Hepatocyte (in vitro differentiated cells): Measurements from ENCODE around the gene COPE. TPM values are rescaled to one million over a fixed set of nuclear protein-coding genes. Genes with fewer than 3 reads are reported as not detected.
"Not testable (repeated sequence)": the region's sequence is repeated elsewhere in the genome, so short reads cannot be mapped to it uniquely, and the experiment has no call there.

ENCODE experiments used
- DNase-seq: peaks from one replicate; pipeline ENCODE4 v3.0.0-alpha.2; 2016; ENCODE audit warnings: low spot score
- H2AFZ ChIP-seq: fragments of 200-600 bp; sonication (generic); 2 replicates; pipeline ENCODE4 v1.6.0; 2016; ENCODE audit warnings: antibody characterized with exemption, mild to moderate bottlenecking
- H3K27ac ChIP-seq: fragments of 200-600 bp; sonication (generic); 2 replicates; pipeline ENCODE4 v1.5.1; 2016; ENCODE audit warnings: mild to moderate bottlenecking
- H3K27me3 ChIP-seq: fragments of 200-600 bp; sonication (generic); 2 replicates; pipeline ENCODE4 v1.6.1; 2016
- H3K36me3 ChIP-seq: fragments of 200-600 bp; sonication (generic); replicated peaks from 2 replicates; pipeline ENCODE4 v1.5.1; 2016; ENCODE audit warnings: low read depth; ENCODE audit not compliant: insufficient read depth
- H3K4me1 ChIP-seq: fragments of 200-600 bp; sonication (generic); 2 replicates; pipeline ENCODE4 v1.5.1; 2016; ENCODE audit warnings: mild to moderate bottlenecking, moderate library complexity; ENCODE audit not compliant: insufficient read depth
- H3K4me2 ChIP-seq: fragments of 200-600 bp; sonication (generic); 2 replicates; pipeline ENCODE4 v1.6.0; 2016
- H3K4me3 ChIP-seq: fragments of 200-600 bp; sonication (generic); 2 replicates; pipeline ENCODE4 v1.5.1; 2016; ENCODE audit warnings: mild to moderate bottlenecking
- H3K79me2 ChIP-seq: fragments of 200-600 bp; sonication (generic); 2 replicates; pipeline ENCODE4 v1.6.0; 2017; ENCODE audit warnings: mild to moderate bottlenecking
- H3K9me2 ChIP-seq: fragments of 200-600 bp; sonication (generic); replicated peaks from 2 replicates; pipeline ENCODE4 v1.6.0; 2017; ENCODE audit warnings: mild to moderate bottlenecking; ENCODE audit not compliant: insufficient read depth
- H3K9me3 ChIP-seq: fragments of 200-600 bp; sonication (generic); 2 replicates; pipeline ENCODE4 v1.5.1; 2016; ENCODE audit warnings: low read depth, mild to moderate bottlenecking
- H4K20me1 ChIP-seq: fragments of 200-600 bp; sonication (generic); 2 replicates; pipeline ENCODE4 v1.6.0; 2016; ENCODE audit warnings: mild to moderate bottlenecking; ENCODE audit not compliant: insufficient read depth, poor library complexity, severe bottlenecking
- CTCF ChIP-seq: fragments of 200-600 bp; sonication (generic); IDR thresholded peaks from 2 replicates; pipeline ENCODE4 v1.5.1; 2016; ENCODE audit warnings: antibody characterized with exemption, mild to moderate bottlenecking; ENCODE audit not compliant: poor library complexity
- EZH2 ChIP-seq: fragments of 200-600 bp; sonication (generic); IDR thresholded peaks from 2 replicates; pipeline ENCODE4 v1.6.1; 2016; ENCODE audit warnings: antibody characterized with exemption, mild to moderate bottlenecking, borderline replicate concordance
- EZH2phosphoT487 ChIP-seq: fragments of 200-600 bp; sonication (generic); IDR thresholded peaks from one replicate; pipeline ENCODE4 v1.6.1; 2018; ENCODE audit warnings: antibody characterized with exemption, mild to moderate bottlenecking, low read depth, moderate library complexity; ENCODE audit not compliant: unreplicated experiment, severe bottlenecking
- WGBS: methylation state at CpG from one replicate; pipeline ENCODE4 v1.1.6; 2016; ENCODE audit warnings: low lambda C conversion rate; ENCODE audit errors: missing lambda C conversion rate; 5-methylcytosine and 5-hydroxymethylcytosine counted together
- polyA plus RNA-seq: library from polyadenylated mRNA; unstranded; fragments of >200 nt; fragmentation: Nextera tagmentation; extraction: Ambion mirVana; gene quantifications from 2 replicates; pipeline ENCODE4 v1.2.1, GENCODE V29; 2016
- total RNA-seq: library from RNA; depleted of rRNA; stranded (reverse); fragments of >200 nt; gene quantifications from 2 replicates; pipeline ENCODE4 v1.2.3, GENCODE V29; 2014

COPE gene
- total and polyA plus RNA-seq, 2 experiments from 2014 or later, result 228 to 397 TPM

GRCh38 chr19:18955042-18955441 is 35.9 kb upstream of the COPE start:
- no peaks in the 10 kb centered on the region for H3K9me3 ChIP-seq
- H3K27me3 ChIP-seq, result no peaks in the 10 kb centered on the region
- H4K20me1 ChIP-seq, result no peaks in the 10 kb centered on the region
- no peaks in the 10 kb centered on the region for H3K36me3 ChIP-seq
- H3K4me1 ChIP-seq, result no peaks in the 10 kb centered on the region
- no peak for DNase-seq
- H3K27ac ChIP-seq, result no peak overlapping the region
- 94% methylated on average over 2 of the region's 2 CpGs for WGBS
- TF ChIP-seq CTCF, result no peak
- no peak overlapping the region for H2AFZ ChIP-seq
- H3K4me3 ChIP-seq, result no peak overlapping the region
- H3K9me2 ChIP-seq, result no peaks in the 10 kb centered on the region
- no peak overlapping the region for H3K4me2 ChIP-seq
- no peaks in the 10 kb centered on the region for H3K79me2 ChIP-seq

- Histone ChIP-seq H4K20me1 (no peaks in the 10 kb centered on the region), H3K27ac (no peak overlapping the region), H2AFZ (no peak overlapping the region), H3K79me2 (no peaks in the 10 kb centered on the region), H3K36me3 (no peaks in the 10 kb centered on the region), H3K9me2 (no peaks in the 10 kb centered on the region), H3K27me3 (no peaks in the 10 kb centered on the region), H3K4me2 (no peak overlapping the region), H3K4me1 (no peaks in the 10 kb centered on the region), H3K9me3 (no peaks in the 10 kb centered on the region), H3K4me3 (no peak overlapping the region)
- TF ChIP-seq EZH2, result no peak
- no peak for TF ChIP-seq EZH2phosphoT487
- no peak for TF ChIP-seq CTCF
- no peak for DNase-seq
- WGBS, result 88% methylated on average over 1 of the region's 3 CpGs
Measured at GRCh38 chr19:18954094-18954493, 34.9 kb upstream of the COPE start.

GRCh38 chr19:18952364-18953003 is 33.3 kb upstream of the COPE start:
- H2AFZ ChIP-seq, H3K27ac ChIP-seq, H3K79me2 ChIP-seq, H3K27me3 ChIP-seq, H3K9me2 ChIP-seq, H3K9me3 ChIP-seq, H3K4me1 ChIP-seq, H4K20me1 ChIP-seq, DNase-seq, H3K4me3 ChIP-seq, H3K36me3 ChIP-seq, H3K4me2 ChIP-seq: not testable (repeated sequence)
- WGBS, result 72% methylated on average over 17 of the region's 17 CpGs

GRCh38 chr19:18951721-18952281 is 32.6 kb upstream of the COPE start:
- Histone ChIP-seq H3K9me3 (no peaks in the 10 kb centered on the region), H2AFZ (no peak overlapping the region), H3K4me2 (no peak overlapping the region), H3K27me3 (no peaks in the 10 kb centered on the region), H3K27ac (no peak overlapping the region), H4K20me1 (no peaks in the 10 kb centered on the region), H3K9me2 (no peaks in the 10 kb centered on the region), H3K79me2 (no peaks in the 10 kb centered on the region), H3K4me1 (no peaks in the 10 kb centered on the region), H3K36me3 (no peaks in the 10 kb centered on the region), H3K4me3 (no peak overlapping the region)
- 85% methylated on average over 7 of the region's 7 CpGs for WGBS
- TF ChIP-seq EZH2, result no peak
- no peak for TF ChIP-seq CTCF
- no peak for TF ChIP-seq EZH2phosphoT487
- DNase-seq, result no peak
